Gastroesophageal sphincter (tissue), 3 donors: ENCODE data around the gene PKIG.

Source experiments
- CTCF ChIP-seq, 4 experiments: fragments of 200-600 bp in 2 of 4; fragments of 450-650 bp in 2 of 4; sonication (generic) in 1 of 4; IDR thresholded peaks; one replicate each; pipeline ENCODE4 v1.5.1; 2017 to 2019; ENCODE audit warnings: antibody characterized with exemption in 4 of 4, mild to moderate bottlenecking in 2 of 4, moderate library complexity in 2 of 4
- POLR2A ChIP-seq, 2 donors: fragments of 450-650 bp; IDR thresholded peaks; one replicate each; pipeline ENCODE4 v1.6.1; 2017; ENCODE audit warnings: antibody characterized with exemption in 2 of 2, mild to moderate bottlenecking in 2 of 2, moderate library complexity in 1 of 2

- no peak for TF ChIP-seq CTCF (IDR thresholded peaks at IDR 0.05)
- no peak for TF ChIP-seq POLR2A (IDR thresholded peaks at IDR 0.05)
These were observed 19.4 kb downstream of the PKIG start for GRCh38 chr20:44601801-44602204.
